IMR-90 (cell line): Measurements from ENCODE around the gene HS3ST5. TPM values are rescaled to one million over a fixed set of nuclear protein-coding genes. Genes with fewer than 3 reads are reported as not detected.

ENCODE experiments used
- ATAC-seq: fragments of 200-7000 bp; cut with Tn5 transposase; 2 replicates; pipeline ENCODE4 v1.9.1; 2020; ENCODE audit warnings: low read depth, mild to moderate bottlenecking, moderate library complexity
- BruUV-seq: library from RNA; stranded (reverse); fragments of 400-500 nt; replicated peaks from 2 replicates; lab custom pipeline; 2021; lab: Mats Ljungman, UMichigan
- CTCF ChIA-PET: fragments of 300-600 bp; formaldehyde crosslinking; extraction: SDS; loops from one replicate; lab custom pipeline; 2021; ENCODE audit warnings: antibody characterized with exemption; lab: Yijun Ruan, JAX
- POLR2A ChIA-PET: fragments of 300-600 bp; sonication (Branson Sonifier 250); formaldehyde crosslinking; loops from one replicate; lab custom pipeline; 2022; ENCODE audit warnings: antibody characterized with exemption; ENCODE audit not compliant: unreplicated experiment; lab: Charles Lee
- DNase-seq: peaks from one replicate; pipeline ENCODE4 v3.0.0; 2013
- H2AFZ ChIP-seq: replicated peaks from 2 replicates; pipeline ENCODE3; 2013; ENCODE audit warnings: low read length, mild to moderate bottlenecking; ENCODE audit not compliant: poor library complexity
- H2AK5ac ChIP-seq: 2 replicates; pipeline ENCODE4 v1.6.1; 2013; ENCODE audit warnings: low read depth, low read length, inconsistent platforms
- H2AK9ac ChIP-seq: replicated peaks from 2 replicates; pipeline ENCODE3; 2013; ENCODE audit warnings: mild to moderate bottlenecking, low read depth, low read length, moderate library complexity; ENCODE audit not compliant: poor library complexity
- H2BK120ac ChIP-seq: 2 replicates; pipeline ENCODE4 v1.6.1; 2013; ENCODE audit warnings: low read depth, low read length, inconsistent platforms
- H2BK15ac ChIP-seq: 3 replicates; pipeline ENCODE4 v1.6.1; 2013; ENCODE audit warnings: low read depth, low read length, inconsistent platforms
- H2BK20ac ChIP-seq: 2 replicates; pipeline ENCODE4 v1.6.1; 2013; ENCODE audit warnings: low read depth, mild to moderate bottlenecking, inconsistent platforms, low read length, moderate library complexity
- H2BK5ac ChIP-seq: 2 replicates; pipeline ENCODE4 v1.6.1; 2013; ENCODE audit warnings: mild to moderate bottlenecking, low read depth, low read length, inconsistent platforms; ENCODE audit not compliant: poor library complexity, severe bottlenecking
- H3K14ac ChIP-seq: replicated peaks from 2 replicates; pipeline ENCODE4 v1.6.1; 2013; ENCODE audit warnings: low read depth, low read length, inconsistent platforms
- H3K18ac ChIP-seq: 2 replicates; pipeline ENCODE4 v1.6.1; 2013; ENCODE audit warnings: low read depth, low read length, control low read depth
- H3K23ac ChIP-seq: 2 replicates; pipeline ENCODE4 v1.6.1; 2013; ENCODE audit warnings: low read depth, low read length, inconsistent platforms
- H3K27ac ChIP-seq: 2 replicates; pipeline ENCODE4 v1.5.1; 2013; ENCODE audit warnings: mild to moderate bottlenecking, control low read depth, low read length; ENCODE audit not compliant: insufficient read depth
- H3K27me3 ChIP-seq: 2 replicates; pipeline ENCODE4 v1.6.1; 2013; ENCODE audit warnings: low read length; ENCODE audit not compliant: control insufficient read depth, insufficient read depth
- H3K36me3 ChIP-seq: 2 replicates; pipeline ENCODE4 v1.6.1; 2013; ENCODE audit warnings: low read length, mixed read lengths; ENCODE audit not compliant: control insufficient read depth, insufficient read depth
- H3K4ac ChIP-seq: 2 replicates; pipeline ENCODE4 v1.6.1; 2013; ENCODE audit warnings: low read depth, low read length, inconsistent platforms
- H3K4me1 ChIP-seq: 2 replicates; pipeline ENCODE4 v1.6.1; 2013; ENCODE audit warnings: low read length, mixed read lengths; ENCODE audit not compliant: control insufficient read depth, insufficient read depth
- H3K4me2 ChIP-seq: 2 replicates; pipeline ENCODE4 v1.6.1; 2013; ENCODE audit warnings: low read depth, mild to moderate bottlenecking, control low read depth, low read length, moderate library complexity
- H3K4me3 ChIP-seq: 2 replicates; pipeline ENCODE4 v1.5.1; 2013; ENCODE audit warnings: low read depth, mild to moderate bottlenecking, control low read depth, low read length, moderate library complexity; ENCODE audit not compliant: insufficient read depth
- H3K56ac ChIP-seq: 2 replicates; pipeline ENCODE4 v1.6.1; 2013; ENCODE audit warnings: low read length, inconsistent platforms; ENCODE audit not compliant: insufficient read depth; ENCODE audit errors: extremely low read depth
- H3K79me1 ChIP-seq, 2 experiments: 2 replicates each; pipeline ENCODE4 v1.6.1; 2013; ENCODE audit warnings: low read length in 2 of 2, inconsistent platforms in 1 of 2, low read depth in 1 of 2
- H3K9ac ChIP-seq: 2 replicates; pipeline ENCODE4 v1.6.1; 2013; ENCODE audit warnings: low read depth, low read length, control low read depth
- H3K9me1 ChIP-seq: 2 replicates; pipeline ENCODE4 v1.6.1; 2013; ENCODE audit warnings: low read length, inconsistent platforms; ENCODE audit not compliant: insufficient read depth
- H3K9me3 ChIP-seq: 2 replicates; pipeline ENCODE4 v1.6.1; 2013; ENCODE audit warnings: low read length; ENCODE audit not compliant: control insufficient read depth, insufficient read depth
- H4K20me1 ChIP-seq: 2 replicates; pipeline ENCODE4 v1.6.1; 2013; ENCODE audit warnings: low read length, inconsistent platforms; ENCODE audit not compliant: insufficient read depth
- H4K5ac ChIP-seq: 2 replicates; pipeline ENCODE4 v1.6.1; 2013; ENCODE audit warnings: mild to moderate bottlenecking, low read depth, low read length, control low read depth
- H4K8ac ChIP-seq, 2 experiments: 2 replicates each; pipeline ENCODE4 v1.6.1; 2013; ENCODE audit warnings: low read depth in 2 of 2, low read length in 2 of 2, control low read depth in 1 of 2, inconsistent platforms in 1 of 2
- H4K91ac ChIP-seq: 2 replicates; pipeline ENCODE4 v1.6.1; 2013; ENCODE audit warnings: low read depth, low read length, inconsistent platforms; ENCODE audit not compliant: insufficient read depth
- BHLHE40 ChIP-seq: fragments of 150-350 bp; IDR thresholded peaks from 2 replicates; pipeline ENCODE4 v1.6.1; 2016; ENCODE audit warnings: mild to moderate bottlenecking, low read depth, low read length
- FOS ChIP-seq: fragments of 150-350 bp; IDR thresholded peaks from 2 replicates; pipeline ENCODE4 v1.6.1; 2016; ENCODE audit warnings: low read depth, low read length
- MAZ ChIP-seq: IDR thresholded peaks from 2 replicates; pipeline ENCODE4 v1.6.1; 2012; ENCODE audit warnings: low read depth, mild to moderate bottlenecking, low read length, improper control_type of control experiment, moderate library complexity, borderline replicate concordance
- MXI1 ChIP-seq: IDR thresholded peaks from 2 replicates; pipeline ENCODE4 v1.6.1; 2012; ENCODE audit warnings: low read depth, mild to moderate bottlenecking, low read length, moderate library complexity, borderline replicate concordance
- NFE2L2 ChIP-seq: fragments of 150-350 bp; IDR thresholded peaks from 2 replicates; pipeline ENCODE4 v1.6.1; 2016; ENCODE audit warnings: low read depth, mild to moderate bottlenecking, low read length
- POLR2A ChIP-seq: IDR thresholded peaks from 2 replicates; pipeline ENCODE4 v1.6.1; 2012; ENCODE audit warnings: mild to moderate bottlenecking, low read depth, low read length
- RAD21 ChIP-seq: IDR thresholded peaks from 2 replicates; pipeline ENCODE4 v1.6.1; 2012; ENCODE audit warnings: low read length, improper control_type of control experiment
- RCOR1 ChIP-seq: IDR thresholded peaks from 2 replicates; pipeline ENCODE4 v1.6.1; 2012; ENCODE audit warnings: mild to moderate bottlenecking, low read length, improper control_type of control experiment; ENCODE audit not compliant: insufficient replicate concordance
- RFX5 ChIP-seq: IDR thresholded peaks from 2 replicates; pipeline ENCODE4 v1.8.0; 2012; ENCODE audit warnings: low read depth, mild to moderate bottlenecking, low read length, moderate library complexity
- SMC3 ChIP-seq: fragments of 150-350 bp; IDR thresholded peaks from 2 replicates; pipeline ENCODE4 v1.6.1; 2016; ENCODE audit warnings: low read depth, mild to moderate bottlenecking, antibody characterized with exemption, low read length, moderate library complexity
- WGBS, 2 experiments: methylation state at CpG; one replicate each; pipeline versions ENCODE4 v1.1.5 to v1.1.7; 2013; ENCODE audit warnings: missing lambda C conversion rate in 2 of 2; ENCODE audit not compliant: insufficient read length in 1 of 2; ENCODE audit errors: extremely low coverage in 2 of 2; 5-methylcytosine and 5-hydroxymethylcytosine counted together
- dilution Hi-C: fragments of 300-500 bp; cut with HindIII; formaldehyde crosslinking; loops from one replicate; pipeline ENCODE4 v1.14.3; 2018; ENCODE audit warnings: low sequenced_read_pairs; ENCODE audit not compliant: unreplicated experiment
- in situ Hi-C: fragments of 300-500 bp; cut with MboI; formaldehyde crosslinking; loops from 3 replicates; pipeline ENCODE4 v1.14.3; 2019; ENCODE audit warnings: low sequenced_read_pairs, inconsistent platforms, mixed read lengths
- intact Hi-C: fragments of 100-400 bp; cut with micrococcal nuclease; formaldehyde crosslinking; loops from 2 replicates; pipeline ENCODE4 v1.10.0; 2022
- polyA plus RNA-seq, 3 experiments: library from polyadenylated mRNA; depleted of rRNA; stranded (reverse); fragments of >200 nt; gene quantifications; 2 replicates each; pipeline ENCODE4 v1.2.3, GENCODE V29; 2012; ENCODE audit warnings: low replicate concordance in 1 of 3
- total RNA-seq: library from RNA; depleted of rRNA; stranded (reverse); fragments of >200 nt; gene quantifications from 2 replicates; pipeline ENCODE4 v1.2.3, GENCODE V29; 2012

The HS3ST5 gene
- total and polyA plus RNA-seq, 2 of the 4 experiments (the other 2 are of a cell fraction) = not detected

- H2BK120ac ChIP-seq = no peak overlapping the region
- DNase-seq = no peak
- H3K56ac ChIP-seq = no peak overlapping the region
- intact Hi-C loops (no loop called here), dilution Hi-C loops (no loop called here), in situ Hi-C loops (loop anchor here (25.0 kb wide), 1 partner anchor 304 kb away; no protein-coding TSS in a partner anchor)
- TF ChIP-seq RAD21 (no peak), MAZ (no peak), BHLHE40 (no peak), POLR2A (no peak), RCOR1 (no peak), FOS (no peak), NFE2L2 (no peak), RFX5 (no peak), MXI1 (no peak), SMC3 (no peak)
- H2AK5ac ChIP-seq = no peak overlapping the region
- no CpG with 5 or more reads among the region's 3 CpGs for WGBS, 2 experiments
- H3K14ac ChIP-seq = no peak overlapping the region
- H3K4me1 ChIP-seq = no peaks in the 10 kb centered on the region
- H3K9ac ChIP-seq = no peak overlapping the region
- H3K27ac ChIP-seq = no peak overlapping the region
- H3K4me3 ChIP-seq = no peak overlapping the region
- H3K36me3 ChIP-seq = no peaks in the 10 kb centered on the region
- H3K18ac ChIP-seq = no peak overlapping the region
- H4K91ac ChIP-seq = no peak overlapping the region
- H2AFZ ChIP-seq = no peak overlapping the region
- no peaks in the 10 kb centered on the region for H4K20me1 ChIP-seq
- no peak overlapping the region for H2BK20ac ChIP-seq
- H3K23ac ChIP-seq = no peak overlapping the region
- no peak overlapping the region for H2BK5ac ChIP-seq
- CTCF ChIA-PET = no interaction called here
- ATAC-seq = no peak
- POLR2A ChIA-PET = no interaction called here
- H4K8ac ChIP-seq = no peak overlapping the region
- BruUV-seq = no TSS peak
- H3K9me3 ChIP-seq = no peaks in the 10 kb centered on the region
- H3K4me2 ChIP-seq = no peak overlapping the region
- no peak overlapping the region for H2BK15ac ChIP-seq
- no peaks in the 10 kb centered on the region for H3K9me1 ChIP-seq
- no peak overlapping the region for H2AK9ac ChIP-seq
- H3K4ac ChIP-seq = no peak overlapping the region
- no peaks in the 10 kb centered on the region for H3K27me3 ChIP-seq
- H3K79me1 ChIP-seq = no peaks in the 10 kb centered on the region
- H4K5ac ChIP-seq = no peak overlapping the region
Measured at GRCh38 chr6:114290864-114291263, 52.0 kb downstream of the HS3ST5 start.
